Ovary (tissue), 9 donors: ENCODE data around the gene RIMS1. TPM values are rescaled to one million over a fixed set of nuclear protein-coding genes. Genes with fewer than 3 reads are reported as not detected.

ENCODE experiments used
- DNase-seq, 5 donors: peaks; one replicate each; pipeline ENCODE4 v3.0.0-alpha.2; 2019 to 2020
- H3K27ac ChIP-seq, 2 donors: fragments of 200-600 bp; one replicate each; pipeline versions ENCODE4 v1.5.1 to v1.8.0; 2019 to 2022
- H3K27me3 ChIP-seq: fragments of 200-600 bp; one replicate; pipeline ENCODE4 v1.8.0; 2022
- H3K36me3 ChIP-seq: fragments of 200-600 bp; sonication (generic); one replicate; pipeline ENCODE4 v1.5.1; 2019
- H3K4me1 ChIP-seq: one replicate; pipeline ENCODE4 v1.8.1; 2013; ENCODE audit warnings: mild to moderate bottlenecking, moderate library complexity; ENCODE audit not compliant: insufficient read depth
- H3K4me3 ChIP-seq: fragments of 200-600 bp; sonication (generic); one replicate; pipeline ENCODE4 v1.5.1; 2017
- H3K9me3 ChIP-seq, 2 donors: fragments of 200-600 bp in 1 of 2; sonication (generic) in 1 of 2; one replicate each; pipeline versions ENCODE4 v1.5.1 to v1.8.1; 2013 to 2019; ENCODE audit warnings: mild to moderate bottlenecking in 1 of 2, moderate library complexity in 1 of 2
- EP300 ChIP-seq: sonication (generic); formaldehyde crosslinking; IDR thresholded peaks from one replicate; pipeline ENCODE4 v1.6.1; 2017; ENCODE audit warnings: antibody characterized with exemption
- POLR2A ChIP-seq: fragments of 450-650 bp; IDR thresholded peaks from one replicate; pipeline ENCODE4 v1.6.1; 2017; ENCODE audit warnings: antibody characterized with exemption, mild to moderate bottlenecking, moderate library complexity
- WGBS, 3 donors: extraction: QIAGEN DNeasy Blood & Tissue Kit in 1 of 3; methylation state at CpG; one replicate each; pipeline versions ENCODE4 v1.1.5 to v1.1.7; 2013 to 2017; 5-methylcytosine and 5-hydroxymethylcytosine counted together
- intact Hi-C, 4 donors: fragments of 100-400 bp; cut with DNase I; formaldehyde crosslinking; loops; one replicate each; pipeline versions ENCODE4 v1.11.0 to v1.15.1; 2022 to 2023
- polyA plus RNA-seq, 2 donors: library from polyadenylated mRNA; stranded (reverse); fragments of 200-250 nt in 1 of 2; fragments of 350-450 nt in 1 of 2; fragmentation: Illumina TruSeq in 1 of 2; extraction: RNeasy Lipid Tissue Mini Kit (QIAGEN cat#74804) in 1 of 2; gene quantifications; one replicate each; pipeline ENCODE4 v1.2.3, GENCODE V29; 2013 to 2014
- total RNA-seq, 7 donors: library from RNA; depleted of rRNA in 2 of 7; stranded (reverse); fragments of >200 nt in 2 of 7; fragmentation: NEBNext Ultra II Directional in 3 of 7; extraction: Animal tissue kit (Norgen Biotek cat#: 25700) in 3 of 7; gene quantifications; one replicate each; pipeline versions ENCODE4 v1.1.0 to v1.2.4, GENCODE V29; 2016 to 2023
- TF ChIP-seq, protein P1 (sequence below), 3 donors: fragments of 450-650 bp in 2 of 3; fragments of 200-600 bp in 1 of 3; IDR thresholded peaks; one replicate each; pipeline versions ENCODE4 v1.5.1 to v1.8.0; 2016 to 2022; ENCODE audit warnings: antibody characterized with exemption in 3 of 3, mild to moderate bottlenecking in 1 of 3
- donor health status: DM: no; HTN: no; CAD: no; lungs with moderate emphysema.
- donor health status: DM: no; HTN: no; CAD: no.
- donor health status: Bipolar disorder and iron deficiency.
- donor health status: DM: yes; HTN: yes; CAD: no.
- donor health status: DM: no; HTN: no; CAD: no.
- donor health status: DM: yes; HTN: yes; CAD: no.

Gene RIMS1
- total and polyA plus RNA-seq, 9 donors = 0.20 to 1.3 (median 0.33) TPM; not detected in 1

DNA sequence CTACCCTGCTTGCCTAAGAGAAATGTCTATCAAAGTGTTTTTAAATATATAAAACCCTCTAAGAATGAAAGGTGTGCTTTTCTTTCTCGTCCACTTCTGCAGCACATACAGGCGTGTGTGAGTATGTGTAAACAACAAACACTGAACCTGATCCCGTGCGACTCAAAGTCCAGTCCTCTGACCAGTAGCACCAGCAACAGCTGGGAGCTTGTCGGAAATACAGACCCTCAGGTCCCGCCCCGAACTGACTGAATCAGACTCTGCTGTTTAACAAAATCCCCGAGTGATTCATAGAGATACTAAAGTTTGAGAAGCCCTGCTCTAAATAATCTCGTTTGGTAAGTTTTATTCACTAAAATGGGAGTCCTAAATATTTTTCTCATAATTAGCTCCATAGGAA is 527.5 kb downstream of the RIMS1 start:
- TF ChIP-seq POLR2A (no peak), EP300 (no peak)
- TF ChIP-seq, protein P1, sequence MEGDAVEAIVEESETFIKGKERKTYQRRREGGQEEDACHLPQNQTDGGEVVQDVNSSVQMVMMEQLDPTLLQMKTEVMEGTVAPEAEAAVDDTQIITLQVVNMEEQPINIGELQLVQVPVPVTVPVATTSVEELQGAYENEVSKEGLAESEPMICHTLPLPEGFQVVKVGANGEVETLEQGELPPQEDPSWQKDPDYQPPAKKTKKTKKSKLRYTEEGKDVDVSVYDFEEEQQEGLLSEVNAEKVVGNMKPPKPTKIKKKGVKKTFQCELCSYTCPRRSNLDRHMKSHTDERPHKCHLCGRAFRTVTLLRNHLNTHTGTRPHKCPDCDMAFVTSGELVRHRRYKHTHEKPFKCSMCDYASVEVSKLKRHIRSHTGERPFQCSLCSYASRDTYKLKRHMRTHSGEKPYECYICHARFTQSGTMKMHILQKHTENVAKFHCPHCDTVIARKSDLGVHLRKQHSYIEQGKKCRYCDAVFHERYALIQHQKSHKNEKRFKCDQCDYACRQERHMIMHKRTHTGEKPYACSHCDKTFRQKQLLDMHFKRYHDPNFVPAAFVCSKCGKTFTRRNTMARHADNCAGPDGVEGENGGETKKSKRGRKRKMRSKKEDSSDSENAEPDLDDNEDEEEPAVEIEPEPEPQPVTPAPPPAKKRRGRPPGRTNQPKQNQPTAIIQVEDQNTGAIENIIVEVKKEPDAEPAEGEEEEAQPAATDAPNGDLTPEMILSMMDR (IDR thresholded peaks at IDR 0.05) = no peak
- Histone ChIP-seq H3K4me3 (no peak overlapping the region), H3K4me1 (no peaks in the 10 kb centered on the region), H3K9me3 (no peaks in the 10 kb centered on the region), H3K27me3 (no peaks in the 10 kb centered on the region), H3K27ac (no peak overlapping the region), H3K36me3 (no peaks in the 10 kb centered on the region)
- intact Hi-C loops = loop anchor here in 1 of 4 donors (10.0 kb wide), 1 partner anchor 911 kb away; no protein-coding TSS in a partner anchor
- WGBS, 3 donors = 67 to 77% (median 70%) methylated on average over 9 of the region's 9 CpGs
- no peak for DNase-seq

DNA sequence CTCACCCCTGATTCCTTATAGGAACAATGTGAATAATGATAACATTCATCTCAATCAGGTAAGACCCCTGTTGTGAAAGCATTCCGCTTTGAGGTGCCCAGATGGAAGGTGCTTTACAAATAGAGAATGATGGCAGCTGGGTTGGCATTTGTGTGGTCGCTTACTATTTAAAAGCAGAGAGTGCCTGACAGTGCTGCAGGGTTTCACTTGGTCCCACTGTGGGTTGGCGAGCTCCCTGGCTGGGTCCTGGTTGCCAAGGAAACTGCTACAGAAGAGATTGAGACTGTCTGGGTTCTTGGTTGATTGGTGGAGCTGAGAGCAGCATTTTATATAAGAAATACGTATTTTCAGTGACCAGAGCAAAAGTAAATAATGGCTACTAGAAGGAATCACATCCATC is 528.3 kb downstream of the RIMS1 start:
- H3K36me3 ChIP-seq = no peaks in the 10 kb centered on the region
- WGBS, 3 donors = 88 to 92% (median 91%) methylated on average over 4 of the region's 4 CpGs
- H3K27ac ChIP-seq = no peak overlapping the region
- intact Hi-C loops = loop anchor here in 1 of 4 donors (10.0 kb wide), 1 partner anchor 910 kb away; no protein-coding TSS in a partner anchor
- H3K27me3 ChIP-seq = no peaks in the 10 kb centered on the region
- TF ChIP-seq, protein P1 (IDR thresholded peaks at IDR 0.05) = no peak
- TF ChIP-seq EP300 (no peak), POLR2A (no peak)
- no peak overlapping the region for H3K4me3 ChIP-seq
- no peaks in the 10 kb centered on the region for H3K9me3 ChIP-seq
- DNase-seq = no peak
- H3K4me1 ChIP-seq = no peaks in the 10 kb centered on the region

DNA sequence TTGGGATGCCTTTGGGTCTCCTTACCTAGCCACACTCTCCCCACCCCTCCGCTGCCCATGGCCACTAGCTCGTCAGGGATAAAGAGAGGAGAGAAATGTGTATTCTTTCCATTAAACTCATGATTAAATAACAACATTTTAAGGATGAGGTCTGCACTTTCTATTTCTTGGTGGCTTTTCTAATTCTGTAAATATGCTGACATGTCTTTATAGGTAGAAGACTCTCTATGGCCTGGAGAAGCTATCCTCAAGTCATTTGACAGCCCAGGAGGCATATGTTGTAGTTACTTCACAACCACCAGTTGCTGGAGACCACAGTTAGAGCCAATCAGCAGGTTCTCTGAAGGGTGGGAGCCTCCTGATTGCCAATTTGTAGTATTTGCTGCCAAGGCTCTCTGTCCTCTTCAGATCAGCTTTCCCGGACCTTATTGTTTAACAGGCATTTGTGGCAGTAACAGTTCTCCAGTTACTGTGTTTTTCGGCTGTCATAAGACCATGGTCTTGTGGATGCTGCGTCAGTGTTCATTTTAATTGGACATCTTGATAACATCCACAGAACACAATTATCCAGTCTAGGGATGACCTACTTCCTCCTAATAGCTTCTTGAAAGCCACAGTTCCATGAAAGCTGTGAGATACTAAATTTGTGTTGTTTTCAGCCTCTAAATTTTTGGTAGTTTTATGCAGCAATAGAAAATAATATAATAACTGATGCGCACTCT is 530.6 kb downstream of the RIMS1 start:
- Histone ChIP-seq H3K4me3 (no peak overlapping the region), H3K4me1 (no peaks in the 10 kb centered on the region), H3K36me3 (no peaks in the 10 kb centered on the region), H3K9me3 (no peaks in the 10 kb centered on the region), H3K27me3 (no peaks in the 10 kb centered on the region), H3K27ac (no peak overlapping the region)
- TF ChIP-seq EP300 (no peak), POLR2A (no peak)
- TF ChIP-seq, protein P1 (IDR thresholded peaks at IDR 0.05) = no peak
- DNase-seq = no peak
- 82 to 90% (median 88%) methylated on average over 6 of the region's 6 CpGs for WGBS, 3 donors
- intact Hi-C loops = loop anchor here in 1 of 4 donors (10.0 kb wide), 1 partner anchor 908 kb away; no protein-coding TSS in a partner anchor

DNA sequence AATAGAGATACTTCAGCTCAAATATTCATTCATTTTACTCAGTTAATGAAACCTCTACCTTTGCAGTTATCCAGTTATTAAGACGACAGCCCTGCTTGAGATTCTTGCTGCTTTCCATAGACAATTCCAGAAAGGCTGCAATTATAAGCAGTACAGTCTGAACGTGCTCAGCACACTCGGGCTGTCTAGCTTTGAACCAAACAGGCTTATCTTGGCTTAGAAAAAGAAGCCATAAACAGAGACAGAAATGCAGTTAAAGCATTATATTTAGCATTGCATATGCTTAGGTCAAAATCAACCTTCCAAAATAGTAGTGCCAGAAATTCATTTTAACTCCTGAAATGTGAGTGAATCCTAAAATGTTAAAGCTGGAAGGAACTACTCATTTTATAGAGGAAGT is 531.4 kb downstream of the RIMS1 start:
- TF ChIP-seq EP300 = no peak
- 14 to 25% (median 15%) methylated on average over 3 of the region's 3 CpGs for WGBS, 3 donors
- Histone ChIP-seq H3K36me3 (no peaks in the 10 kb centered on the region), H3K4me3 (no peak overlapping the region), H3K4me1 (no peaks in the 10 kb centered on the region), H3K27me3 (no peaks in the 10 kb centered on the region), H3K9me3 (no peaks in the 10 kb centered on the region), H3K27ac (no peak overlapping the region)
- intact Hi-C loops = loop anchor here in 1 of 4 donors (10.0 kb wide), 1 partner anchor 907 kb away; no protein-coding TSS in a partner anchor
- DNase-seq = no peak

DNA sequence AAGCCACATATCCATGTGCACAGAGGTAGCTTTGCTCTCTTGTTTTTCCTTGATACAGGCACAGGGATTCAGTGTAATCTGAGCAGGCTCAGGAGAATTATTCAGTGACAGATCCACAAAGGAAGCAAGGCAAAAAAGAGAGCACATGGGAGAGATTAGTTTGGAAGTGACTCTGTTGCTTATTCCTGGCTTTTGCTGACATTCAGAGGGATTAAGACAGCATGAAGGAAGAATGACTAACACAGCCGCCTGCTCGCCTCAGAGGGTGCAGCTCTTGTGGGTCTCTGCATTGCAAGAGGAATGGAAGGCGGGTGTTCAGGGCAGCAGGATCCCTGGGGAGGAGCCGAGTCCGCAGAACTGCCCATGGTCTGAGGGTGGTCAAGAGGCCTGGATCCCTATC is 532.1 kb downstream of the RIMS1 start:
- H3K36me3 ChIP-seq = no peaks in the 10 kb centered on the region
- TF ChIP-seq, protein P1 (IDR thresholded peaks at IDR 0.05) = no peak
- no peak for TF ChIP-seq POLR2A
- no peak for TF ChIP-seq EP300

More for the DNA sequence above, 532.1 kb downstream of the RIMS1 start:
- Histone ChIP-seq H3K4me1 (no peaks in the 10 kb centered on the region), H3K9me3 (no peaks in the 10 kb centered on the region), H3K27ac (no peak overlapping the region), H3K27me3 (no peaks in the 10 kb centered on the region), H3K4me3 (no peak overlapping the region)
- WGBS, 3 donors = 83 to 90% (median 88%) methylated on average over 5 of the region's 5 CpGs
- DNase-seq = no peak
- intact Hi-C loops = loop anchor here in 1 of 4 donors (10.0 kb wide), 1 partner anchor 906 kb away; no protein-coding TSS in a partner anchor
